ENCODE results near the gene FAM131A. TPM values are rescaled to one million over a fixed set of nuclear protein-coding genes. Genes with fewer than 3 reads are reported as not detected.

Gene FAM131A
- total and polyA plus RNA-seq, 8 donors, result 12.4 to 19.3 (median 14.9) TPM

DNA sequence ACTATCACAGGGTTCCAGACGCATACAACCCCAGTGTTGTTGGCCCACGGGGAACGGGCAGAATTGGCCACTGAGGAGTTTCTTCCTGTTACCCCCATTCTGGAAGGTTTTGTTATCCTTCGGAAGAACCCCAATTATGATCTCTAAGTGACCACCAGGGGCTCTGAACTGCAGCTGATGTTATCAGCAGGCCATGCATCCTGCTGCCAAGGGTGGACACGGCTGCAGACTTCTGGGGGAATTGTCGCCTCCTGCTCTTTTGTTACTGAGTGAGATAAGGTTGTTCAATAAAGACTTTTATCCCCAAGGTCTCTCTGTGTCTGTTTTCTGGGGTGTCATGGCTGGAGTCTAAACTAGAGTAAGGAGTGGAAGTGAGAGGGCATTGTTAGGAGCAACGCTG is 28.7 kb upstream of the FAM131A start:
- intact Hi-C loops (cut with DNase I), result no loop called here
- no peak overlapping the region for H3K27ac ChIP-seq
- TF ChIP-seq, protein P1, sequence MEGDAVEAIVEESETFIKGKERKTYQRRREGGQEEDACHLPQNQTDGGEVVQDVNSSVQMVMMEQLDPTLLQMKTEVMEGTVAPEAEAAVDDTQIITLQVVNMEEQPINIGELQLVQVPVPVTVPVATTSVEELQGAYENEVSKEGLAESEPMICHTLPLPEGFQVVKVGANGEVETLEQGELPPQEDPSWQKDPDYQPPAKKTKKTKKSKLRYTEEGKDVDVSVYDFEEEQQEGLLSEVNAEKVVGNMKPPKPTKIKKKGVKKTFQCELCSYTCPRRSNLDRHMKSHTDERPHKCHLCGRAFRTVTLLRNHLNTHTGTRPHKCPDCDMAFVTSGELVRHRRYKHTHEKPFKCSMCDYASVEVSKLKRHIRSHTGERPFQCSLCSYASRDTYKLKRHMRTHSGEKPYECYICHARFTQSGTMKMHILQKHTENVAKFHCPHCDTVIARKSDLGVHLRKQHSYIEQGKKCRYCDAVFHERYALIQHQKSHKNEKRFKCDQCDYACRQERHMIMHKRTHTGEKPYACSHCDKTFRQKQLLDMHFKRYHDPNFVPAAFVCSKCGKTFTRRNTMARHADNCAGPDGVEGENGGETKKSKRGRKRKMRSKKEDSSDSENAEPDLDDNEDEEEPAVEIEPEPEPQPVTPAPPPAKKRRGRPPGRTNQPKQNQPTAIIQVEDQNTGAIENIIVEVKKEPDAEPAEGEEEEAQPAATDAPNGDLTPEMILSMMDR (IDR thresholded peaks at IDR 0.05), result no peak
- peaks cover 3 to 66% of the 10 kb centered on the region in 2 donors for H3K36me3 ChIP-seq
- ATAC-seq (no peak), DNase-seq (no peak)
- H3K27me3 ChIP-seq, result no peaks in the 10 kb centered on the region
- peaks cover 0 to under 1% of the 10 kb centered on the region in 2 donors for H3K4me1 ChIP-seq
- H3K4me3 ChIP-seq, result no peak overlapping the region
- no peaks in the 10 kb centered on the region for H3K9me3 ChIP-seq

DNA sequence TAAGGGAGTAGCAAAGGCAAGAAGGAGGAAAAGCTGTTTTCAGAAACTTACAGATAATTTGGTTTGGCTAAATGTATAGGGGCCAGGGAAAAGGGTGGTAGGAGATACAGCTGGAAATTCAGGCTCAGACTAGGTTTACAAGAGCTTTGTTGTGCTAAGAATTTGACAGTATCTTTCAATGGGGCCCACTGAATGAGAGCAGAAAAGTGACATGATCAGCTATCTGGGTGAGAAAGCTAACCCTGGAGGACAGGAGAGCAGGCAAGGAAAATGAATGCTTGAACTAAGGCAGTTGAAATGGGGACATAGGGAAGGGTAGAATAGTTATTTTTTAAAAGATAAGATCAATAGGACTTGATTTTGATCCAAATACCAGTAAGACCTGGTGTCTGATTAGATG is 25.8 kb upstream of the FAM131A start:
- H3K36me3 ChIP-seq, result peaks cover 0 to 49% of the 10 kb centered on the region in 2 donors
- H3K4me3 ChIP-seq, result no peak overlapping the region
- TF ChIP-seq, protein P1 (IDR thresholded peaks at IDR 0.05), result no peak
- H3K9me3 ChIP-seq, result no peaks in the 10 kb centered on the region
- ATAC-seq (no peak), DNase-seq (no peak)
- H3K27ac ChIP-seq, result no peak overlapping the region
- no peaks in the 10 kb centered on the region for H3K27me3 ChIP-seq
- intact Hi-C loops (cut with DNase I), result no loop called here
- peaks cover 4 to 20% of the 10 kb centered on the region in 2 donors for H3K4me1 ChIP-seq

DNA sequence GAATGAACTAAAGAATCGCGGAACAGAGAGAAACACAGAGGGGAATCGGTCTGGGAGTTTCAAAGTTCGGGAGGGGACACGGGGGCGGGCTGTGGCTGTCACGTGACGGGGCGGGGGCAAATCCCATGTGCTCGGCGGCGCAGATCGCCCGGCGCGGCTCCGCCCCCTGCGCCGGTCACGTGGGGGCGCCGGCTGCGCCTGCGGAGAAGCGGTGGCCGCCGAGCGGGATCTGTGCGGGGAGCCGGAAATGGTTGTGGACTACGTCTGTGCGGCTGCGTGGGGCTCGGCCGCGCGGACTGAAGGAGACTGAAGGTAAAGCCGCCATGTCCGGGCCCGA is 23.1 kb upstream of the FAM131A start, which contains the start of gene EIF4G1:
EIF4G1 (plus strand) TSS at position 244 of the 337 bp plus-strand sequence. CDS start 1,191 bp downstream, outside the sequence.
- ATAC-seq (peak; percentile 84), DNase-seq (peak; percentile 89 to 99 (median 96))
- Histone ChIP-seq H3K36me3 (peaks cover 0 to 46% of the 10 kb centered on the region in 2 donors), H3K9me3 (no peaks in the 10 kb centered on the region), H3K4me3 (peak within 1 kb of the TSS; percentile 70 to 89), H3K27ac (peak within 1 kb of the TSS; percentile 91 to 92), H3K27me3 (no peaks in the 10 kb centered on the region), H3K4me1 (peaks cover 26 to 45% of the 10 kb centered on the region in 2 donors)
- TF ChIP-seq, protein P1 (IDR thresholded peaks at IDR 0.05), result no peak
- intact Hi-C loops (cut with DNase I), result no loop called here

DNA sequence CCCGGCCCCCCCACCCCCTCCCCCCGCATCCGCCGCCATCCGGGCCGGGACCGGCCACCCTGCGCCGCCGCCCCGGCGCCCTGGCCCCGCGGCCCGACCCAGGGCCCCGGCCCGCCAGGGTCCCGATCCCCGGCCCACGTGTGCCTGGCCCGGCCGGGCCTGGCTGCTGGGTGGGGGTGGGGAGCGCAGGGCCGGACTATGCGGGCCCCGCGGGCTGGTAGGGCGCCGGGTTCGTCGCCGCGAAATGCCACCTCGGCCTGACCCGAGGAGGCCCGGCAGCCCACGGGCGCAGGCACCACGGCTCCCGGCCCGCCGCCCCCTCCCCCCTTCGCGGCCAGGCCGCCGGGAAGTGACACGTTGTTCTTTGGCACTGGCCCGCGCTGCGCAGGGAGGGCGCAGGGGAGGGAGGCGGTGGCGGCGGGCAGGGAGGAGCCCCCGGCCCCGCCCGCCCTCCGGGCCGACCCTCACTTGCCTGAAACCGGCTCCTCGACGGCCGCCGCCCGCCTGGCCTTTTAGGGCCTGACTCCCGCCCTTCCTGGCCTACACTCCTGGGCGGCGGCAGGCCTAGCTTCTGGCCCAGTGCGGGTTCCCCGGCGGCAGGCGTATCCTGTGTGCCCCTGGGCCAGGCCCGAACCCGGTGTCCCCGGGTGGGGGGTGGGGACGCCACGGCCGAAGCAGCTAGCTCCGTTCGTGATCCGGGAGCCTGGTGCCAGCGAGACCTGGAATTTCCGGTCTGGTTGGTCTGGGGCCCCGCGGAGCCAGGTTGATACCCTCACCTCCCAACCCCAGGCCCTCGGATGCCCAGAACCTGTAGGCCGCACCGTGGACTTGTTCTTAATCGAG is 22.5 kb upstream of the FAM131A start:
- Histone ChIP-seq H3K36me3 (peaks cover 0 to 40% of the 10 kb centered on the region in 2 donors), H3K27me3 (no peaks in the 10 kb centered on the region), H3K9me3 (no peaks in the 10 kb centered on the region), H3K4me3 (peak overlapping the region; percentile 70 to 89), H3K4me1 (peaks cover 30 to 51% of the 10 kb centered on the region in 2 donors), H3K27ac (peak overlapping the region; percentile 91 to 92)
- intact Hi-C loops (cut with DNase I), result no loop called here
- ATAC-seq (peak; percentile 64), DNase-seq (peak; percentile 73 to 92 (median 84))
- TF ChIP-seq, protein P1 (IDR thresholded peaks at IDR 0.05), result no peak

DNA sequence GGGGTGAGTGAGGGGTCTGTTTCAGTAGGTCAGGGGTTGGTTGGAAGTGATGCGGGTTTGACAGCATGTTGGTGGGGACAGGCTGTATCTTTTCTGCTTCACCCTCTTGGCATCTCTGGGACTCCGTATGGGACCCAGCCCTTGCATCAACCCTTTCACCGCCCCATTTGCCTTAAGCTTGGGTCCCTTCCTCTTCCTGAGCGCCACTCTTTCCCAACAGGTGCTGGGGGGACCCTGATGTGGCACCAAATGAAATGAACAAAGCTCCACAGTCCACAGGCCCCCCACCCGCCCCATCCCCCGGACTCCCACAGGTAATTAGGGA is 21.9 kb upstream of the FAM131A start:
- intact Hi-C loops (cut with DNase I), result no loop called here
- peak overlapping the region; percentile 91 to 92 for H3K27ac ChIP-seq
- H3K27me3 ChIP-seq, result no peaks in the 10 kb centered on the region
- DNase-seq (no peak), ATAC-seq (no peak)
- peak overlapping the region; percentile 70 to 89 for H3K4me3 ChIP-seq
- peaks cover 35 to 56% of the 10 kb centered on the region in 2 donors for H3K4me1 ChIP-seq
- TF ChIP-seq, protein P1 (IDR thresholded peaks at IDR 0.05), result no peak
- peaks cover 0 to 39% of the 10 kb centered on the region in 2 donors for H3K36me3 ChIP-seq
- H3K9me3 ChIP-seq, result no peaks in the 10 kb centered on the region
